ENCODE data around the gene KLKB1.
"Not testable (repeated sequence)": the region's sequence is repeated elsewhere in the genome, so short reads cannot be mapped to it uniquely, and the experiment has no call there.

Gene KLKB1

DNA sequence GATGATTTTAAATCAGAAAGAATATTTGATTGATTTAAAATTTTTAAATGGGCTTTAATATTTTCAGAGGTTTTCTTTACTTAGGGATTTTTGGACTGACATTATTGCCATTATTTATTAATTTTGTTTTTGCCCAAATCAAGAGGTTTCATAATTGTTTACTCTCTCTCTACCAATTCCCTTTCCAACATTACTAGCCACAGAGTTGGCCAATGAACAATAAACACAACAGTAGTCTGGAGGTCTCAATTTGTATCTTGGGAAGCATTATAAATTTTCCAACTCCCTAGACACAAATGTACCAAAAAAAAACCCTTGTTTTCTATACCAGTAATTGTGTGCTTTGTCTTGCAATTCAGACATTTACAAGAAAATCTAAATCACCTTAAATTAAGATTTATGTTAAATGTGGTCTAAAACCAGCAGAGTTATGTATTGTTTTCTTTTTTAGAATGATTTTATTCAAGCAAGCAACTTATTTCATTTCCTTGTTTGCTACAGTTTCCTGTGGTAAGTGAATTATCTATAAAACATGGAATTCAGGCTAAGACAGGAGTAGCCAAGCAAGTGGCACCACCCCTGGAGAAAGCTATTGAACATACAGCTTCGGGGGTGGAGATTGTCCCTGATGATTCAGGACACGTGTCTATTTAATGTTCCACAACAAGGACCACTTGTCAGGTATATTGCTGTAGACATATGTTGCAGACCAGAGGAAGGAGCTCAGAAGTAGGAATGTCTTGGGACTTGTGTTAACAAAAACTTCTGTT lies 622 bp downstream of the KLKB1 start:
- no peak for FAIRE-seq

DNA sequence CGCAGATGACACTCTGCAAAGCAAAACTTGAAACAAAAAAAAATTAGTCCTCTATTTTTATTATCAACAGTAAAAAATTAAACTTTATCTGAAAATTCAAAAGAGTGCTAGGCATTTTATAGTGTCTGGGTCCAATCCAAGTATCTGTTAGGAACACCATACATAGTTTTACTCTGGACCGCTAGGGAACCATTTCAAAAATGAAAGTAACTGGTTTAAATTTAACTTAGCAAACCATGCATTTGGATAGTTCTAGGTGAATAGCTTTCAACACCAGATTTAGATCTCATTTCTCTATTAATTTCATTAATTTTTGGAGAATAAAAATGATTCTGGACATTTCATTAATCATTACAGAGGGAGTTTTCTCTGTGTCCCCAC lies 1.2 kb downstream of the KLKB1 start:
- no peak for FAIRE-seq

DNA sequence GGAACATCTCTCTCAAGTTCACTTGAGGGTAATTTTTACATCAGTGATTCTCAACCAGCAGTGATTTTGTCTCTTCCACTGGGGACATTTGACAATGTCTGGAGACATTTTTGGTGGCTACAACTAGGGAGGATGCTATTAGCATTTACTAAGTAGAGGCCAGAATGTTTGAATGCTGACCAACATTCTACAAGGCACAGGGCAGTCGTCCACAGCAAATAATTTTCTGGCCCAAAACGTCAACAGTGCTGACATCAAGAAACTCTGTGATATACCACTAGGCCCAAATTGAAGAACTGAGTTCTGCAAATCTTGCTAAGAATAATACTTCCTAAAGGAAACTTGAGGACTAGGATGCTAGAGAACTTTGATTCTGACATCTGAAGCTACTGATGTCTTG lies 7.1 kb downstream of the KLKB1 start:
- FAIRE-seq, result no peak

DNA sequence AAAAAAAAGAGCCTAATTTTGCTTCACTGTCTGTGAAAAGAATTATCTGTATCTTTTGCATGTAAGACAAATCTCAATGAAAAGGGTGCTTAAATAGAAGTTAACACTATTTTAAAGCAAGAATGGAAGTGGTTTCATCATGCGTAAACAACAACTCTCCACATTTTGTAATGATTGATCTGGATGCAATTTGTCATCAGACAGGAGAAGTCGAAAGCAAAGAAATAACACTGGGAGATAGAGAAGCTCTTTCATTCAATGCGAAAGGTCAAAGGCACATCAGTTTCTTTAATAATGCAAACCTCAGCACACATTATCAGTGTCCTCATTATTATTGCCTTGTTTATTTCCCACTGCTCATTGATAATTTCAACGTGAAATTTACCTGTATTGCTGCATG lies 8.8 kb downstream of the KLKB1 start:
- no peak for FAIRE-seq

GRCh38 chr4:186240452-186240847 lies 13.1 kb downstream of the KLKB1 start:
- no peak for FAIRE-seq

DNA sequence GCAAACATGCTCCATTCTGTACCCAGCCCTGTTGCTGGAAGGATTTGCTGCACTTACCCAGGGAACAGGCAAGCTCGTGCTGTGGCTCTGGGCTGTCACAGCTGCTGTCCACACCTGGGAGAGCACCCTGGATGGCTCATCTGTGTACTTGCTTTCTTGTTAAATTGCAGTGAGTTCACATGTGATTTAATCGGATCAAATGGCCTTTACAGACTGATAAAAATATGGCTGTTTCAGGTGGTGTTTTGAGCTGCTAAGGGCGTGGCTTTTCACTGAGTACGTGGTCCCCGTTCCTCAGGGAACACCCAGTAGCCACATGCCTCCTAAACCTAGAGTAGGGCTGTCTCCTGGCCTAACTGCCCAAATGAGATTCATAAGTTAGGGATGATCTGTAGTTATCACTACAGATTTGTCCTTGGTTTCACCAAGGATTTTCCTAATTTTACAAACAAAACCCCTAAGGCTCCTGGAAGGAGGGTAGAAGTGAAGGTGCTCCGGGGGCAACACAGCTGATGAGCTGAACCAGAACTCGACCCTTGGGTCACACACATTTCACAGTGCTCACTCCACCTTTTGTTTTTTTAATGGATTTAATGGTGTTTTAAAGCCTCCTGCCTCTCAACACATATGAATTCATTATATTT lies 13.7 kb downstream of the KLKB1 start:
- FAIRE-seq, result no peak

- FAIRE-seq, result no peak
Measured at GRCh38 chr4:186241616-186242015, 14.3 kb downstream of the KLKB1 start.

DNA sequence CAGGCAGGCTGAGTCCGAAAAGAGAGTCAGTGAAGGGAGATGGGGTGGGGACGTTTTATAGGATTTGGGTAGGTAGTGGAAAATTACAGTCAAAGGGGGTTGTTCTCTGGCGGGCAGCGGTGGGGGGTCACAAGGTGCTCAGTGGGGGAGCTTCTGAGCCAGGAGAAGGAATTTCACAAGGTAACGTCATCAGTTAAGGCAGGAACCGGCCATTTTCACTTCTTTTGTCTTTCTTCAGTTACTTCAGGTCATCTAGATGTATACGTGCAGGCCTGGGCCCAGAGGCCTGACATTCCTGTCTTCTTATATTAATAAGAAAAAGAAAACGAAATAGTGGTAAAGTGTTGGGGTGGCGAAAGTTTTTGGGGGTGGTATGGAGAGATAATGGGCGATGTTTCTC lies 14.7 kb downstream of the KLKB1 start:
- FAIRE-seq, result not testable (repeated sequence)

DNA sequence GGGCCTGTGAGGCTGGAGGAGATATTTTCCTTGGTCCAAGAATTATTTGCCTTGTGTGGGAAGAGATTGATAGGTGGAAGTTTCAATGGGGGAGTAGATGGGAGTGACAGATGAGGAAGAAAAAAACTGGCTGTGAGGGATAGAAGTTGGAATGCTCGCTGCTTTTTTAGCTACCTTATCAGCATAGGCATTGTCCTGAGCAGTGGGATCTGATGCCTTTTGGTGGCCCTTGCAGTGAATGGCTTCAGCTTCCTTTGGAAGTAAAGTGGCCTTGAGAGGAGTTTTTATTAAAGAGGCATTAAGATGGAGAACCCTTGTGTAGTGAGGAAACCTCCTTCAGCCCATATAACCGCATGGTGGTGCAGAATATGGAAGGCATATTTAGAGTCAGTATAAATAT lies 16.0 kb downstream of the KLKB1 start:
- no peak for FAIRE-seq

DNA sequence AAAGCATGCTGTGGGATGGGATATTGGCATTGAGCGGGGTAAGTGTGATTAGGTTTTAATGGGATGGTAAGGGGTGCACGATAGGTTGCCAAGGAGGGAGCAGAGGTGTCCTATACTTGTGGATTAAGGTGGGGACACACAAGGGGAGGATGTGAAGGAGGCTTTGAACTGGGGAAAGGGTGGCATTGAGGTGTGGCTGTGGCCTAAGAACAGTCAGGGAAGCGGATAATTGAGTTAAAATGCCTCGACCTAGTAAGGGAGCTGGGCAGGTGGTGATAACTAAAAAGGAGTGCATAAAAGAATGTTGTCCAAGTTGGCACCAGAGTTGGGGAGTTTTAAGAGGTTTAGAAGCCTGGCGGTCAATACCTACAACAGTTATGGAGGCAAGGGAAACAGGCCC lies 17.5 kb downstream of the KLKB1 start:
- no peak for FAIRE-seq

- FAIRE-seq, result not testable (repeated sequence)
Measured at GRCh38 chr4:186247062-186247752, 19.9 kb downstream of the KLKB1 start.

DNA sequence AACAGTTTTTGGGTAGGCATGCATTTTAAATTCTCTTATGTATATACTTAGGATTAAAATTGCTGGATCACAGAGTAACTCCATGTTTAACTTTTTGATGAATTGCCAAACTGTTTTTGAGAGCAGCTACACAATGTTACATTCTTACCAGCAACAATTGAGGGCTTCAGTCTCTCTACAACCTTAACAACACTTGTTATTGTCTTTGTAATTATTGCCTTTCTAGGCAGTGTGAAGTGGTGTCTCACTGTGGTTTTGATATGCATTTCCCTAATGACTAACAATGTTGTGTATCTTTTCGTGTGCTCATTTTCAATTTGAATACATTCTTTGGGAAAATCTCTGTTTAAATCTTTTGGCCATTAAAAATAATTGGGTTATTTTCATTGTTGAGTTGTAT lies 21.3 kb downstream of the KLKB1 start:
- no peak for FAIRE-seq

GRCh38 chr4:186249785-186250754 lies 22.8 kb downstream of the KLKB1 start:
- no peak for FAIRE-seq

GRCh38 chr4:186250760-186251159 lies 23.5 kb downstream of the KLKB1 start:
- no peak for FAIRE-seq

DNA sequence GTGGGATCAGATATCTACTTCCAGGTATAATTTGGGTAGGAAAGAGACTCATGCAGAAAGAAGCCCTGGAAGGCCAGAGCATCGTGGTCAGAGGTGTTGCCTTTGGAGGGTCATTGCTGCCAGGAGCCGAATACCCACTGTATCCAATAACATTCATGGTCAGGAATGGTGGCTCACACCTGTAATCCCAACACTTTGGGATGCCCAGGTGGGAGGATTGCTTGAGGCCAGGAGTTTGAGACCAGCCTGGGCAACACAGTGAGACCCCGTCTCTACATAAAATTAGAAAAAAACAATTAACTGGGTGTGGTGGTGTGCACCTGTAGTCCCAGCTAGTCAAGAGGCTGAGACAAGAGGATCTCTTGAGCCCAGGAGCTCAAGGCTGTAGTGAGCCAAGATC lies 27.8 kb downstream of the KLKB1 start:
- FAIRE-seq, result no peak

DNA sequence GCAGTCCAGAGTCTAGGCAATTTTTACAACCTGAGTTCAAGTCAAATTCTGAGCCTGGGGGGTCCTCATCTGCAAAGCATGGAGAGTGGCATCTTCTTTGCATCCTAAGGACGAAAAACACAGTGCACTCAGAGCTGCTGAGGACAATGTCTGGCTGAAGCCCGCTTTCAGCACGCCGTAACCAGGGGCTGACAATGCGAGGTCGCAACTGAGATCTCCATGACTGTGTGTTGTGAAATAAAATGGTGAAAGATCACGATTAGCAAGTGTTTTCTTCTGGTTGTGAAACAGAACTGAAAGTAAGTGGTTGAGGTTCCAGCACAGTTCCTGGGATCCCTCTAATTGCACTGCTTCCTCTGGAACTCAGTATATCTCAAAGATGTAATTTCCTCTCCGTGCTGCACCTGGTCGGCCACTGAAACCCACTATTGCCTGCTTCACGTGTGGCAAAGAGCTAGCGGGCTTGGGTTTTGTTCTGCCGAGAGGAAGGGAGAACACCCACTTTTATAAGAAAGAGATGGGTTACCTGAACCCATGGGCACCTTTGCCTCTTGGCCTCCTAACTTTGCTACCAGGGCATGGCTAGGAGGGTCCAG lies 31.0 kb downstream of the KLKB1 start:
- no peak for FAIRE-seq

DNA sequence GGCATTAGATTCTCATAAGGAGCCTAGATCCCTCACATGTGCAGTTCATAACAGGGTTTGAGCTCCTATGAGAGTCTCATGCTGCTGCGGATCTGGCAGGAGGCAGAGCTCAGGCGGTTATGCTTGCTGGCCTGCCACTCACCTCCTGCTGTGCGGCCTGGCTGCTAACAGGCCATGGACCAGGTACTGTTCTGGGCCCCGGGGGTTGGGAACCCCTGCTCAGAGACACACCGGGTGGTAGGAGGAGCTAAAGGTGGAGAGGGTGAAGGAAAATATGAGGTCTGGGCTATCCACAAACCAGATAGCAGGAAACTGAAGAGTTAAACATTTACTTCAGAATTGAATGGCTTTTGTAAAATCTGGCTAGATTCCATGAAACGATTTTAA lies 32.8 kb downstream of the KLKB1 start:
- FAIRE-seq, result no peak

GRCh38 chr4:186260504-186261448 lies 33.5 kb downstream of the KLKB1 start:
- no peak for FAIRE-seq

DNA sequence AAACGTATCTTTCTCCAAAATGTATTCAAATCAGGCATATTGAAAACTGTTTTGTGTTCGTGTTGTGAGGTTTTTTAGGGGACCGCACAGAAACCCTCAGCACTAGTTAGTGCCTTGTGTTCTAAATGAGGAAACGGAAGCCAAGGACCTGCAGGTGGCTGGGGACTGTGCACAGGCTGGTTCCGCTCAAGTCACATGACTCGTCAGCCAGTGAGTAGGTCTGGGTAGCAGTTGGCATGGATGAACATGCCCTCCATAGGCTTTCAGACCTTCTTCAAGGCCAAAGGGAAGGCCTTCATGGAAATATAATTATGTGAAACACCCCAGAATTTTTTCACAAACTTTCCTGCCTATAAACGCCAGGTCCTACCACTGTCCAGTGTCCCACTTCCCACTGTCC lies 37.4 kb downstream of the KLKB1 start:
- FAIRE-seq, result no peak

DNA sequence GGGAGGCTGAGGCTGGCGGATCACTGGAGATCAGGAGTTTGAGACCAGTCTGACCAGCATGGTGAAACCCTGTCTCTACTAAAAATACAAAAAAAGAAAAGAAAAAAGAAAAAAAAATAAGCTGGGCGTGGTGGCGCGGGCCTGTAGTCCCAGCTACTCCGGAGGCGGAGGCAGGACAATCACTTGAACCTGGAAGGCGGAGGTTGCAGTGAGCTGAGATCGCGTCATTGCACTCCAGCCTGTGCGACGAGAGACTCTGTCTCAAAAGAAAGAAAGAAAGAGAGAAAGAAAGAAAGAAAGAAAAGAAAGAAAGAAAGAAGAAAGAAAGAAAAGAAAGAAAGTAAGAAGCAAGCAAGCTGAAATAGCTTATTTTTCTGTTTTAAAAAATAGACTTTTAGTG lies 37.9 kb downstream of the KLKB1 start:
- not testable (repeated sequence) for FAIRE-seq
